CD14-positive monocyte (primary cell): ENCODE results near the gene CHRM5. TPM values are rescaled to one million over a fixed set of nuclear protein-coding genes. Genes with fewer than 3 reads are reported as not detected.

Experiments
- DNase-seq, 3 donors: peaks; one replicate each; pipeline ENCODE4 v3.0.0-alpha.2; 2011 to 2022
- H2AFZ ChIP-seq: 2 replicates; pipeline ENCODE4 v1.6.0; 2012; ENCODE audit warnings: mild to moderate bottlenecking, low read depth, low read length, inconsistent platforms; ENCODE audit not compliant: insufficient read depth, poor library complexity, severe bottlenecking
- H3K27ac ChIP-seq, 2 donors: 1 replicate in 1 of 2; 2 replicates in 1 of 2; pipeline ENCODE4 v1.5.1; 2012 to 2013; ENCODE audit warnings: low read length in 2 of 2, control low read depth in 1 of 2, inconsistent platforms in 1 of 2, low read depth in 1 of 2, mild to moderate bottlenecking in 1 of 2
- H3K27me3 ChIP-seq, 2 donors: one replicate each; pipeline versions ENCODE4 v1.6.0 to v1.6.1; 2011 to 2013; ENCODE audit warnings: low read length in 2 of 2; ENCODE audit not compliant: control insufficient read depth in 2 of 2, insufficient read depth in 2 of 2
- H3K36me3 ChIP-seq, 2 donors: replicated peaks in 1 of 2; 1 replicate in 1 of 2; 2 replicates in 1 of 2; pipeline versions ENCODE4 v1.5.1 to v1.6.1; 2012 to 2013; ENCODE audit warnings: low read length in 2 of 2, control low read depth in 1 of 2, inconsistent platforms in 1 of 2, mild to moderate bottlenecking in 1 of 2; ENCODE audit not compliant: insufficient read depth in 2 of 2, control insufficient read depth in 1 of 2
- H3K4me1 ChIP-seq, 2 donors: 1 replicate in 1 of 2; 2 replicates in 1 of 2; pipeline versions ENCODE4 v1.5.1 to v1.6.1; 2012 to 2013; ENCODE audit warnings: low read length in 2 of 2, control low read depth in 1 of 2, inconsistent platforms in 1 of 2, mild to moderate bottlenecking in 1 of 2, moderate library complexity in 1 of 2; ENCODE audit not compliant: insufficient read depth in 2 of 2, control insufficient read depth in 1 of 2
- H3K4me2 ChIP-seq: replicated peaks from 2 replicates; pipeline ENCODE3; 2012; ENCODE audit warnings: low read length, moderate library complexity, mild to moderate bottlenecking; ENCODE audit not compliant: poor library complexity, severe bottlenecking; ENCODE audit errors: extremely low read depth
- H3K4me3 ChIP-seq, 3 experiments: fragments of 200-600 bp in 1 of 3; sonication (generic) in 1 of 3; replicated peaks in 1 of 3; 1 replicate in 2 of 3; 2 replicates in 1 of 3; pipeline ENCODE4 v1.5.1; 2011 to 2013; ENCODE audit warnings: low read length in 3 of 3, mild to moderate bottlenecking in 3 of 3, control low read depth in 2 of 3, low read depth in 2 of 3, inconsistent platforms in 1 of 3, moderate library complexity in 1 of 3
- H3K79me2 ChIP-seq: 2 replicates; pipeline ENCODE4 v1.6.0; 2012; ENCODE audit warnings: mild to moderate bottlenecking, control low read depth, inconsistent platforms, low read length, moderate library complexity; ENCODE audit not compliant: insufficient read depth
- H3K9ac ChIP-seq: 2 replicates; pipeline ENCODE4 v1.6.0; 2017; ENCODE audit warnings: low read length, mild to moderate bottlenecking; ENCODE audit not compliant: insufficient read depth, poor library complexity, severe bottlenecking
- H3K9me3 ChIP-seq, 2 donors: replicated peaks in 1 of 2; 1 replicate in 1 of 2; 2 replicates in 1 of 2; pipeline versions ENCODE4 v1.5.1 to v1.6.1; 2012 to 2013; ENCODE audit warnings: low read length in 2 of 2, control low read depth in 1 of 2; ENCODE audit not compliant: control insufficient read depth in 1 of 2, insufficient read depth in 1 of 2
- H4K20me1 ChIP-seq: 2 replicates; pipeline ENCODE4 v1.6.0; 2012; ENCODE audit warnings: mild to moderate bottlenecking, low read length, control low read depth, moderate library complexity; ENCODE audit not compliant: insufficient read depth
- H3K27ac Mint-ChIP-seq, 7 donors: one replicate each; pipeline ENCODE4 v1.8.0; 2020; ENCODE audit warnings: mild to moderate bottlenecking in 7 of 7, mixed read lengths in 7 of 7, moderate library complexity in 6 of 7, inconsistent platforms in 2 of 7
- H3K27me3 Mint-ChIP-seq, 3 donors: one replicate each; pipeline ENCODE4 v1.8.0; 2021 to 2022; ENCODE audit warnings: low read depth in 3 of 3, mild to moderate bottlenecking in 3 of 3, mixed read lengths in 3 of 3, moderate library complexity in 3 of 3, inconsistent platforms in 1 of 3
- H3K36me3 Mint-ChIP-seq, 2 donors: one replicate each; pipeline ENCODE4 v1.8.0; 2020; ENCODE audit warnings: mixed read lengths in 2 of 2, inconsistent platforms in 1 of 2, mild to moderate bottlenecking in 1 of 2
- H3K4me1 Mint-ChIP-seq: one replicate; pipeline ENCODE4 v1.8.0; 2020; ENCODE audit warnings: mild to moderate bottlenecking, mixed read lengths
- H3K4me3 Mint-ChIP-seq, 2 donors: one replicate each; pipeline ENCODE4 v1.8.0; 2020; ENCODE audit warnings: mild to moderate bottlenecking in 2 of 2, mixed read lengths in 2 of 2, moderate library complexity in 1 of 2
- H3K9me3 Mint-ChIP-seq, 7 donors: one replicate each; pipeline ENCODE4 v1.8.0; 2020 to 2022; ENCODE audit warnings: mixed read lengths in 7 of 7, mild to moderate bottlenecking in 6 of 7, moderate library complexity in 6 of 7, inconsistent platforms in 2 of 7
- WGBS: methylation state at CpG from one replicate; pipeline ENCODE4 v1.1.5; 2013; ENCODE audit warnings: missing lambda C conversion rate; ENCODE audit not compliant: insufficient coverage; 5-methylcytosine and 5-hydroxymethylcytosine counted together
- intact Hi-C, 2 donors: fragments of 100-400 bp; cut with micrococcal nuclease; formaldehyde crosslinking; loops; one replicate each; pipeline versions ENCODE4 v1.15.0 to v1.15.1; 2023
- polyA plus RNA-seq, 3 donors: library from polyadenylated mRNA; depleted of rRNA in 1 of 3; unstranded in 2 of 3; stranded (reverse) in 1 of 3; fragments of 300-500 nt in 2 of 3; fragments of >200 nt in 1 of 3; fragmentation: Illumina TruSeq in 2 of 3; gene quantifications; 1 replicate in 2 of 3; 2 replicates in 1 of 3; pipeline ENCODE4 v1.2.3, GENCODE V29; 2012 to 2021
- TF ChIP-seq, protein P1 (sequence below): fragments of 200-600 bp; IDR thresholded peaks from one replicate; pipeline ENCODE4 v1.8.0; 2022; ENCODE audit warnings: antibody characterized with exemption, mild to moderate bottlenecking

Gene CHRM5
- polyA plus RNA-seq, 3 donors = not detected

- Histone ChIP-seq H3K36me3 (no peaks in the 10 kb centered on the region), H2AFZ (no peak overlapping the region), H3K27ac (no peak overlapping the region), H3K27me3 (no peaks in the 10 kb centered on the region), H3K9ac (no peak overlapping the region), H3K9me3 (peaks cover under 1 to 4% of the 10 kb centered on the region in 2 donors), H3K4me3 (no peak overlapping the region), H4K20me1 (no peaks in the 10 kb centered on the region), H3K4me1 (no peaks in the 10 kb centered on the region), H3K79me2 (no peaks in the 10 kb centered on the region), H3K4me2 (no peak overlapping the region)
- no peak for DNase-seq
- no peak overlapping the region for H3K4me3 Mint-ChIP-seq
- no peak overlapping the region for H3K27ac Mint-ChIP-seq
- no peaks in the 10 kb centered on the region for H3K36me3 Mint-ChIP-seq
- H3K27me3 Mint-ChIP-seq = peaks cover 0 to 4% (median 0%) of the 10 kb centered on the region in 3 donors
- intact Hi-C loops = no loop called here
- WGBS = no CpG with 5 or more reads among the region's 6 CpGs
- no peaks in the 10 kb centered on the region for H3K4me1 Mint-ChIP-seq
- TF ChIP-seq, protein P1, sequence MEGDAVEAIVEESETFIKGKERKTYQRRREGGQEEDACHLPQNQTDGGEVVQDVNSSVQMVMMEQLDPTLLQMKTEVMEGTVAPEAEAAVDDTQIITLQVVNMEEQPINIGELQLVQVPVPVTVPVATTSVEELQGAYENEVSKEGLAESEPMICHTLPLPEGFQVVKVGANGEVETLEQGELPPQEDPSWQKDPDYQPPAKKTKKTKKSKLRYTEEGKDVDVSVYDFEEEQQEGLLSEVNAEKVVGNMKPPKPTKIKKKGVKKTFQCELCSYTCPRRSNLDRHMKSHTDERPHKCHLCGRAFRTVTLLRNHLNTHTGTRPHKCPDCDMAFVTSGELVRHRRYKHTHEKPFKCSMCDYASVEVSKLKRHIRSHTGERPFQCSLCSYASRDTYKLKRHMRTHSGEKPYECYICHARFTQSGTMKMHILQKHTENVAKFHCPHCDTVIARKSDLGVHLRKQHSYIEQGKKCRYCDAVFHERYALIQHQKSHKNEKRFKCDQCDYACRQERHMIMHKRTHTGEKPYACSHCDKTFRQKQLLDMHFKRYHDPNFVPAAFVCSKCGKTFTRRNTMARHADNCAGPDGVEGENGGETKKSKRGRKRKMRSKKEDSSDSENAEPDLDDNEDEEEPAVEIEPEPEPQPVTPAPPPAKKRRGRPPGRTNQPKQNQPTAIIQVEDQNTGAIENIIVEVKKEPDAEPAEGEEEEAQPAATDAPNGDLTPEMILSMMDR = no peak
- peaks cover 0 to 10% (median 6%) of the 10 kb centered on the region in 7 donors for H3K9me3 Mint-ChIP-seq
Observed at GRCh38 chr15:34070003-34070402, 101.7 kb downstream of the CHRM5 start.

DNA sequence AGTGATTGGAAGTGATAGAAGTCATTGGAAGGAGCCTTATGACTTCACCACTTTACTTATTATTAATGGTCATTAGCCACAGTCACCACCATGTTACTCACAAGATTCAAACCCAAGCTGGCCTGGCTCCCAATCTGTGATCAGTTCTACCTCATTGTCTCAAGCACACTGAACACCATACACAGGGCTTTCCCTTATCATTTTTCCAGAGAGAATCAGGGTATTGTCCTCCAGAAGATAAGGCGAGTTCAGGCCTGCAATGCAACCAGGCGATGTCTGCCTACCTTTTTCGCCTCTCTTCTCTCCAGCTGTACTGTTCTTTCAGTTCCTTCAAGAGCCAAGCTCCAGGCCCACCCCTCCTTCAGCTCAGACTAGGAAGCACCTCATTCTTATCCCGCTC, 108.5 kb downstream of the CHRM5 start:
- Histone ChIP-seq H3K4me3 (no peak overlapping the region), H3K27me3 (no peaks in the 10 kb centered on the region), H3K4me1 (no peaks in the 10 kb centered on the region), H3K79me2 (no peaks in the 10 kb centered on the region), H4K20me1 (no peaks in the 10 kb centered on the region), H3K27ac (no peak overlapping the region), H3K9ac (no peak overlapping the region), H3K4me2 (no peak overlapping the region), H3K36me3 (no peaks in the 10 kb centered on the region), H2AFZ (no peak overlapping the region), H3K9me3 (peaks cover 8% of the 10 kb centered on the region in 2 donors)
- Mint-ChIP-seq H3K36me3 (peaks cover 1 to 5% of the 10 kb centered on the region in 2 donors), H3K27me3 (peaks cover 0 to 1% (median 1%) of the 10 kb centered on the region in 3 donors), H3K27ac (no peak overlapping the region), H3K9me3 (peaks cover 0 to 19% (median 14%) of the 10 kb centered on the region in 7 donors), H3K4me3 (no peak overlapping the region), H3K4me1 (no peaks in the 10 kb centered on the region)
- no peak for DNase-seq
- TF ChIP-seq, protein P1 = no peak
- intact Hi-C loops = no loop called here
- 94% methylated on average over 4 of the region's 4 CpGs for WGBS
